ENCODE measurements around the gene DOCK2.

DNA sequence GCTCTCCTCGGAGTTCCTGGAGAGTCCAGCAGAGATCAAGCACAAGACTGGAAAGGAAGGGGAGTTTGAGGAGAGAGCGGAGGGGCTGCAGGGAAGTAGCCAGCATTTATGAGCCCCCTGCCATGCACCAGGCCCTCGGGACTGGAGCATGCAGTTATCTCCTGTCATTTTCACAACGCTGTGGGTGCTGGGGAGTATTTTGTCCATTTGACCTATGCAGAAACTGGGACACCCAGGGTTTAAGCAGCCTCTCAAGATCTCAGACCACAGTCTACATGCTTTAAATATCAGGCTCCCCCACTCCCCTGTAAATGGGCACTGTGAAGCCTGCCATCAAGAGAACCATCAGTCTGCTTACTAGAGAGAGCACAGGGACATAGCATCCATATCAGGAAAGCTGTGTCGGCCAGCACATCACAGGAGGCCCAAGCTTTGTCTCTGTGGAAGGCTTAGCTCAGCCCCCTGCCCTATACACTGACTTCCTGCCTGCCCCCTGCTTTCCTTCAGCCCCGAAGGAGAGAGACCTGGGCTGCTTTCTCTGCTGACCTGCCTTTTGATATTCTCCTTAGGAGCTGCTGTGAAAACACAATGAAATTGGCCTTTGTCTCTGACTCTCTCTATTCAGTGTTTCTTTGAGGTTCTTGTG is 475.9 kb downstream of the DOCK2 start:
- TF ChIP-seq, protein P1, sequence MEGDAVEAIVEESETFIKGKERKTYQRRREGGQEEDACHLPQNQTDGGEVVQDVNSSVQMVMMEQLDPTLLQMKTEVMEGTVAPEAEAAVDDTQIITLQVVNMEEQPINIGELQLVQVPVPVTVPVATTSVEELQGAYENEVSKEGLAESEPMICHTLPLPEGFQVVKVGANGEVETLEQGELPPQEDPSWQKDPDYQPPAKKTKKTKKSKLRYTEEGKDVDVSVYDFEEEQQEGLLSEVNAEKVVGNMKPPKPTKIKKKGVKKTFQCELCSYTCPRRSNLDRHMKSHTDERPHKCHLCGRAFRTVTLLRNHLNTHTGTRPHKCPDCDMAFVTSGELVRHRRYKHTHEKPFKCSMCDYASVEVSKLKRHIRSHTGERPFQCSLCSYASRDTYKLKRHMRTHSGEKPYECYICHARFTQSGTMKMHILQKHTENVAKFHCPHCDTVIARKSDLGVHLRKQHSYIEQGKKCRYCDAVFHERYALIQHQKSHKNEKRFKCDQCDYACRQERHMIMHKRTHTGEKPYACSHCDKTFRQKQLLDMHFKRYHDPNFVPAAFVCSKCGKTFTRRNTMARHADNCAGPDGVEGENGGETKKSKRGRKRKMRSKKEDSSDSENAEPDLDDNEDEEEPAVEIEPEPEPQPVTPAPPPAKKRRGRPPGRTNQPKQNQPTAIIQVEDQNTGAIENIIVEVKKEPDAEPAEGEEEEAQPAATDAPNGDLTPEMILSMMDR (conservative IDR thresholded peaks at IDR 0.05; ENCODE audit: low read depth, low read length) = no peak
- no peak for TF ChIP-seq EZH2 (IDR thresholded peaks at IDR 0.05; ENCODE audit: low read length, unreplicated experiment)

Measured in PC-3 (cell line).